Heart left ventricle (tissue), 16 donors: ENCODE results near the gene CCDC150. TPM values are rescaled to one million over a fixed set of nuclear protein-coding genes. Genes with fewer than 3 reads are reported as not detected.

Source experiments
- ATAC-seq, 4 donors: fragments of 200-7000 bp; cut with Tn5 transposase; one replicate each; pipeline ENCODE4 v1.9.1; 2020 to 2022; ENCODE audit warnings: moderate library complexity in 4 of 4, mild to moderate bottlenecking in 3 of 4, moderate number of reproducible peaks in 1 of 4
- DNase-seq, 5 donors: peaks; one replicate each; pipeline ENCODE4 v3.0.0-alpha.2; 2020
- H3K27ac ChIP-seq, 12 donors: fragments of 200-600 bp; sonication (generic) in 4 of 12; one replicate each; pipeline versions ENCODE4 v1.5.0 to v1.8.0; 2016 to 2022; ENCODE audit warnings: mild to moderate bottlenecking in 2 of 12
- H3K27me3 ChIP-seq, 9 donors: fragments of 200-600 bp; sonication (generic) in 2 of 9; one replicate each; pipeline versions ENCODE4 v1.5.1 to v1.8.0; 2016 to 2022; ENCODE audit warnings: mild to moderate bottlenecking in 3 of 9
- H3K36me3 ChIP-seq, 9 donors: fragments of 200-600 bp; sonication (generic) in 2 of 9; one replicate each; pipeline versions ENCODE4 v1.5.0 to v1.8.0; 2018 to 2022; ENCODE audit warnings: mild to moderate bottlenecking in 2 of 9
- H3K4me1 ChIP-seq, 12 donors: fragments of 200-600 bp; sonication (generic) in 4 of 12; one replicate each; pipeline versions ENCODE4 v1.5.0 to v1.8.0; 2016 to 2022; ENCODE audit warnings: mild to moderate bottlenecking in 3 of 12
- H3K4me3 ChIP-seq, 12 donors: fragments of 200-600 bp; sonication (generic) in 4 of 12; one replicate each; pipeline versions ENCODE4 v1.5.0 to v1.8.0; 2017 to 2022; ENCODE audit warnings: mild to moderate bottlenecking in 9 of 12, moderate library complexity in 4 of 12
- H3K9me3 ChIP-seq, 12 donors: fragments of 200-600 bp; sonication (generic) in 4 of 12; one replicate each; pipeline versions ENCODE4 v1.5.0 to v1.8.0; 2016 to 2022; ENCODE audit warnings: mild to moderate bottlenecking in 1 of 12
- POLR2A ChIP-seq, 2 donors: fragments of 450-650 bp; IDR thresholded peaks; one replicate each; pipeline ENCODE4 v1.6.1; 2017; ENCODE audit warnings: antibody characterized with exemption in 2 of 2, mild to moderate bottlenecking in 2 of 2, moderate library complexity in 2 of 2
- WGBS, 4 donors: extraction: QIAGEN DNeasy Blood & Tissue Kit in 2 of 4; methylation state at CpG; one replicate each; pipeline versions ENCODE4 v1.1.5 to v1.1.7; 2013 to 2018; 5-methylcytosine and 5-hydroxymethylcytosine counted together
- intact Hi-C, 10 donors: fragments of 100-400 bp; cut with DNase I; formaldehyde crosslinking; loops; one replicate each; pipeline versions ENCODE4 v1.11.1 to v1.14.2; 2022
- polyA plus RNA-seq, 2 donors: library from polyadenylated mRNA; stranded (reverse); fragments of 200-250 nt; gene quantifications; one replicate each; pipeline ENCODE4 v1.2.3, GENCODE V29; 2013
- total RNA-seq, 9 donors: library from RNA; depleted of rRNA in 2 of 9; stranded (reverse); fragments of >200 nt in 2 of 9; fragmentation: NEBNext Ultra II Directional in 3 of 9; extraction: Animal tissue kit (Norgen Biotek cat#: 25700) in 3 of 9; gene quantifications; one replicate each; pipeline versions ENCODE4 v1.1.0 to v1.2.4, GENCODE V29; 2016 to 2023
- TF ChIP-seq, protein P1 (sequence below), 12 donors: fragments of 200-600 bp; sonication (generic) in 4 of 12; IDR thresholded peaks; one replicate each; pipeline versions ENCODE4 v1.5.0 to v1.8.0; 2018 to 2022; ENCODE audit warnings: antibody characterized with exemption in 12 of 12, mild to moderate bottlenecking in 5 of 12
- donor health status: ischemic (EF 13 %, LVEDD 7.1; RV severe dilation, severe dysfunction).
- donor health status: healthy with polysubstance abuse.
- donor health status: DM: no; HTN: yes; CAD: no.
- donor health status: DM: no; HTN: no; CAD: no.
- donor health status: ischemic (EF 25% LVEDD 6.9; RV normal size, moderate dysfunction).
- donor health status: ischemic (EF 25% LVEDD 5.7; RV mildly dilated, moderate dysfunction).
- donor health status: healthy.
- donor health status: DM: yes; HTN: yes; CAD: no.
- donor health status: ischemic (EF 35%, LVEDD 5.7; RV mildly dilated, moderate dysfunction).
- donor health status: nonischemic (EF 11% LVEDD 7.7; RV severe dilation, severe dysfunction).
- donor health status: DM: yes; HTN: yes; CAD: no.
- donor health status: PGD.
- donor health status: ischemic (EF 29% LVEDD 5.4; RV normal size, mild dysfunction).
- donor health status: nonischemic (EF 23%, LVEDD 6.1; RV moderate dilation, normal function).

CCDC150 gene
- total and polyA plus RNA-seq, 11 donors, result 0.24 to 4.5 (median 1.2) TPM; not detected in 1

DNA sequence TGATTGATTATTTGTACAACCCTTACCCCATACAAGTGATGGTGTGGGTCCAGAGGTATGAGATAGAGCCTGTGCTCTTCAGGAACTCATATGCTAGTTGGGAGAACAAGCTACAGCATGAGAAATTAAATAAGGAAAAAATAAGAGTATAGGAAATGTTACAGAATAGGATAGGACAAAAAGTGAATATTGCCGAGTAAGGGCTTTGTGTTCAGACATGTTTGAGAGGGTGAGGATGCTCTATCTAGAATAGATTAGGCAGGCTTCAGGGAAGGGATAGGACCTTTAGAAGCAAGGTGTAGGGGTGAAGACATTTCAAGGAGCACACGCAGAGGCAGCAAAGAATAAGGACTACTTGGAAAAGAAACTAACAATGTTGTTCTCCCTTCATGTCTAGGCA is 17.8 kb downstream of the CCDC150 start:
- WGBS, 4 donors, result 91 to 98% (median 94%) methylated on average over 2 of the region's 2 CpGs
- DNase-seq (no peak), ATAC-seq (no peak)
- Histone ChIP-seq H3K27me3 (no peaks in the 10 kb centered on the region), H3K4me1 (no peaks in the 10 kb centered on the region), H3K27ac (no peak overlapping the region), H3K9me3 (peaks cover 0 to 20% (median 8%) of the 10 kb centered on the region in 12 donors), H3K4me3 (no peak overlapping the region), H3K36me3 (no peaks in the 10 kb centered on the region)
- TF ChIP-seq POLR2A (IDR thresholded peaks at IDR 0.05), result no peak
- TF ChIP-seq, protein P1, sequence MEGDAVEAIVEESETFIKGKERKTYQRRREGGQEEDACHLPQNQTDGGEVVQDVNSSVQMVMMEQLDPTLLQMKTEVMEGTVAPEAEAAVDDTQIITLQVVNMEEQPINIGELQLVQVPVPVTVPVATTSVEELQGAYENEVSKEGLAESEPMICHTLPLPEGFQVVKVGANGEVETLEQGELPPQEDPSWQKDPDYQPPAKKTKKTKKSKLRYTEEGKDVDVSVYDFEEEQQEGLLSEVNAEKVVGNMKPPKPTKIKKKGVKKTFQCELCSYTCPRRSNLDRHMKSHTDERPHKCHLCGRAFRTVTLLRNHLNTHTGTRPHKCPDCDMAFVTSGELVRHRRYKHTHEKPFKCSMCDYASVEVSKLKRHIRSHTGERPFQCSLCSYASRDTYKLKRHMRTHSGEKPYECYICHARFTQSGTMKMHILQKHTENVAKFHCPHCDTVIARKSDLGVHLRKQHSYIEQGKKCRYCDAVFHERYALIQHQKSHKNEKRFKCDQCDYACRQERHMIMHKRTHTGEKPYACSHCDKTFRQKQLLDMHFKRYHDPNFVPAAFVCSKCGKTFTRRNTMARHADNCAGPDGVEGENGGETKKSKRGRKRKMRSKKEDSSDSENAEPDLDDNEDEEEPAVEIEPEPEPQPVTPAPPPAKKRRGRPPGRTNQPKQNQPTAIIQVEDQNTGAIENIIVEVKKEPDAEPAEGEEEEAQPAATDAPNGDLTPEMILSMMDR (IDR thresholded peaks at IDR 0.05), result no peak
- intact Hi-C loops, result no loop called here

DNA sequence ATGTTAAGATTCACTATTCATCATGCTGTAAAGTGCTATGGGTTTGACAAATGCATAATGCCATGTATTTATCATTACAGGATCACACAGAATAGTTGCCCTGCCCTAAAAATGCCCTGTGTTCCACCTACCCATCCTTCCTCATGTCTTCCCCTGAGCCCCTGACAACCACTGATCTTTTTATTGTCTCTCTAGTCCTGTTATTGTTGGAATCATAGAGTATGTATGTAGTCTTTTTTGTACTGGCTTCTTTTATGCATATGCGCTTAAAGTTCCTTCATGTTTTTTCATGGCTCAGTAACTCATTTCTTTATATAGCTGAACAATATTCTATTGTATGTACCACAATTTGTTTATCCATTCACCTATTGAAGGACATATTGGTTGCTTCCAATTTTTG is 20.3 kb downstream of the CCDC150 start:
- no peak overlapping the region for H3K4me3 ChIP-seq
- H3K36me3 ChIP-seq, result no peaks in the 10 kb centered on the region
- ATAC-seq (no peak), DNase-seq (no peak)
- no peaks in the 10 kb centered on the region for H3K9me3 ChIP-seq
- no peaks in the 10 kb centered on the region for H3K4me1 ChIP-seq
- no peak overlapping the region for H3K27ac ChIP-seq
- H3K27me3 ChIP-seq, result no peaks in the 10 kb centered on the region
- WGBS, 4 donors, result 94 to 100% (median 97%) methylated on average over 1 of the region's 1 CpG
- intact Hi-C loops, result no loop called here
- TF ChIP-seq POLR2A (IDR thresholded peaks at IDR 0.05), result no peak
- TF ChIP-seq, protein P1 (IDR thresholded peaks at IDR 0.05), result no peak

DNA sequence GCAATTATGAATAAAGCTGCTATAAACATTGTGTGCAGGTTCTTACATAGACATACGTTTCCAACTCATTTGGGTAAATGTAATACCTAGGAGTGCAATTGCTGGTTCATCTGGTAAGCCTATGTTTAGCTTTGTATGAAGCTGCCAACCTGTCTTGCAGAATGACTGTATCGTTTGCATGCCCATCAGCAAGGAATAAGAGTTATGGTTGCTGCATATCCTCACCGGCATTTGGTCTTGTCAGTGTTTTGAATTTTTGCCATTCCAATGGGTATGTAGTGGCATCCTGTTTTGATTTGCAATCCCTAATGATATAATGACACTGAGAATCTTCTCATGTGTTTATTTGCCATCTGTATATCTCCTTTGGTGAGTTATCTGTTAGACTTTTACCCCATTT is 20.7 kb downstream of the CCDC150 start:
- TF ChIP-seq, protein P1 (IDR thresholded peaks at IDR 0.05), result no peak
- no peak for TF ChIP-seq POLR2A (IDR thresholded peaks at IDR 0.05)
- DNase-seq, result no peak
- no peaks in the 10 kb centered on the region for H3K27me3 ChIP-seq

DNA sequence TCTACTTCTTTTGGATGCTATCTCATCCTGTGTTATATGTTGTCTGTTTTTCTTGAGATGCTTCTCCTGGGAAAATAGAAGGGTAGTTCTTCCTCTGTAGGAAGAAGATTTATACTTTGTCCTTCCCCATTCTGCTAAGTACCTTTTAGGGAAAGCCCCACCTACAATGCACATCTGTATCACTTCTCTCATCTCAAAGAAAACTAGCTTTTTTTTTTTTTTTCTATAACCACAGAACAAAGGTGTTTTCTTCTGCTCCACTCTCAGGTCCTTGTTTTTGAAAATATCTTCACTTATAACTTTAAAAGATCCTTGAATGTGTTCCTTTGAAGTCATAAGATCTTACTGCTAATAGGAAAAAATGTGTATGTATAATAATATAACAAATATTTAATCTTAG is 30.8 kb downstream of the CCDC150 start:
- no peaks in the 10 kb centered on the region for H3K4me1 ChIP-seq
- TF ChIP-seq, protein P1 (IDR thresholded peaks at IDR 0.05), result no peak
- no peak for TF ChIP-seq POLR2A (IDR thresholded peaks at IDR 0.05)
- H3K9me3 ChIP-seq, result no peaks in the 10 kb centered on the region
- H3K36me3 ChIP-seq, result no peaks in the 10 kb centered on the region
- no peak overlapping the region for H3K27ac ChIP-seq
- DNase-seq, result no peak
- no peak for ATAC-seq
- intact Hi-C loops, result no loop called here
- H3K4me3 ChIP-seq, result no peak overlapping the region
- no peaks in the 10 kb centered on the region for H3K27me3 ChIP-seq

More for the DNA sequence above, 20.7 kb downstream of the CCDC150 start:
- intact Hi-C loops, result no loop called here
- ATAC-seq, result no peak
- Histone ChIP-seq H3K4me3 (no peak overlapping the region), H3K27ac (no peak overlapping the region), H3K4me1 (no peaks in the 10 kb centered on the region), H3K36me3 (no peaks in the 10 kb centered on the region), H3K9me3 (no peaks in the 10 kb centered on the region)
- WGBS, 4 donors, result 59 to 73% (median 71%) methylated on average over 3 of the region's 3 CpGs
